ENCODE results near the gene FLOT1. TPM values are rescaled to one million over a fixed set of nuclear protein-coding genes. Genes with fewer than 3 reads are reported as not detected.
A peak's percentile ranks its signal among the peaks of the same experiment; 100 is the strongest.

Gene FLOT1
- total and polyA plus RNA-seq, 9 of the 15 experiments (the other 6 are each of a cell fraction or from before 2014, with no cell fraction given) = 11.7 to 149 (median 118) TPM

DNA sequence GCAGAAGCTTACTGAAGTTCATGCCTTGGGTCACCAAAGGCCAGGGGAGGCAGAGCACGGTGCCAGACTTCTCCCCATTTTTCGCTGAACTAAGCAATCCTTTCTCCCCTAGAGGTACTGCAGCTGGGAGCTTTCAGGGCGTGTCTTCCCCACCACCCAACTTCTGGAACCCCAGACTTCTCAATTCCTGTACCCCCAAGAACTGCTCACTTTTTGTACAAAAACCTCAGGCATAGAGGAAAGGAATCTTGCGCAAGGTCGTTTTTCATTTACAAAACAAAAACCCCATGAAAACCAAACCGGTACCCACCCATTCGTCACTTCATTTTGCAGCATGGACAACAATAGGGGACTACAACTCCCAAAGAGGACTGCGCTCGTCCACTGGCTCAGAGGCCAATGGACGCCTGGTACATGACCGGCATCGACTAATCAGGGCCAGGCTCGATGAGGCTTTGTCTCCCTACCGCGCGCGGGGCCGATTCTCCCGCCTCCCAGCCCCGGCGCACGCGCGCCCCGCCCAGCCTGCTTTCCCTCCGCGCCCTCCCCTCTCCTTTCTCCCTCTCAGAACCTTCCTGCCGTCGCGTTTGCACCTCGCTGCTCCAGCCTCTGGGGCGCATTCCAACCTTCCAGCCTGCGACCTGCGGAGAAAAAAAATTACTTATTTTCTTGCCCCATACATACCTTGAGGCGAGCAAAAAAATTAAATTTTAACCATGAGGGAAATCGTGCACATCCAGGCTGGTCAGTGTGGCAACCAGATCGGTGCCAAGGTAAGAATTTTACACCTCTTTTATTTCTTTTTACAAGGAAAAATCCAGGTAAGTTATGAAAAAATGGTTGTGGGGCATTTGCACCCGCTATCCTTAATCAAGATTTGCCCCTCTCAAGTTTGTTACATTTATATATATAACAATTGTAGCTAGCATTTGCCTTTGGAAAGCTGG, 22.4 kb downstream of the FLOT1 start, which contains the start of gene TUBB (continued):
- TF ChIP-seq PCBP2 (IDR thresholded peaks at IDR 0.05; ENCODE audit: low read depth, low read length, poor library complexity, severe bottlenecking) = no peak
- TF ChIP-seq KHSRP (IDR thresholded peaks at IDR 0.05) = no peak
- no peak for TF ChIP-seq GATA2 (CRISPR knock-in tag; IDR thresholded peaks at IDR 0.05)
- TF ChIP-seq, protein P1, sequence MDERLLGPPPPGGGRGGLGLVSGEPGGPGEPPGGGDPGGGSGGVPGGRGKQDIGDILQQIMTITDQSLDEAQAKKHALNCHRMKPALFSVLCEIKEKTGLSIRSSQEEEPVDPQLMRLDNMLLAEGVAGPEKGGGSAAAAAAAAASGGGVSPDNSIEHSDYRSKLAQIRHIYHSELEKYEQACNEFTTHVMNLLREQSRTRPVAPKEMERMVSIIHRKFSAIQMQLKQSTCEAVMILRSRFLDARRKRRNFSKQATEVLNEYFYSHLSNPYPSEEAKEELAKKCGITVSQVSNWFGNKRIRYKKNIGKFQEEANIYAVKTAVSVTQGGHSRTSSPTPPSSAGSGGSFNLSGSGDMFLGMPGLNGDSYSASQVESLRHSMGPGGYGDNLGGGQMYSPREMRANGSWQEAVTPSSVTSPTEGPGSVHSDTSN (CRISPR knock-in tag; IDR thresholded peaks at IDR 0.05; ENCODE audit: low read depth) = no peak
- TF ChIP-seq, protein P1 (tag; conservative IDR thresholded peaks at IDR 0.05; ENCODE audit: low read depth) = no peak
- TF ChIP-seq PRMT5 (CRISPR knock-in tag; IDR thresholded peaks at IDR 0.05) = no peak
- TF ChIP-seq MEF2A (IDR thresholded peaks at IDR 0.05; ENCODE audit: control insufficient read depth, low read depth, low read length) = no peak
- TF ChIP-seq ZNF511 (CRISPR knock-in tag; IDR thresholded peaks at IDR 0.05) = no peak
- TF ChIP-seq BRF2 (IDR thresholded peaks at IDR 0.05; ENCODE audit: borderline replicate concordance, insufficient read depth, insufficient read length) = no peak
- TF ChIP-seq MLLT1 (IDR thresholded peaks at IDR 0.05) = peak; percentile 89 to 92
- no peak for TF ChIP-seq EWSR1 (IDR thresholded peaks at IDR 0.05; ENCODE audit: borderline replicate concordance, low read depth, partially characterized antibody)
